Loucy (cell line): Measurements from ENCODE around the gene WFDC2.

Source experiments
- H2AFZ ChIP-seq: fragments of 200-600 bp; sonication (generic); 2 replicates; pipeline ENCODE4 v1.6.0; 2016; ENCODE audit warnings: antibody characterized with exemption, mild to moderate bottlenecking, low read length, moderate library complexity
- H3F3A ChIP-seq: fragments of 200-600 bp; 2 replicates; pipeline ENCODE4 v1.6.0; 2016; ENCODE audit warnings: antibody characterized with exemption, low read depth, mild to moderate bottlenecking
- H3K27me3 ChIP-seq: fragments of 200-600 bp; sonication (generic); 2 replicates; pipeline ENCODE4 v1.6.1; 2014; ENCODE audit warnings: low read length, mild to moderate bottlenecking; ENCODE audit not compliant: insufficient read depth, poor library complexity, severe bottlenecking
- H3K36me3 ChIP-seq: fragments of 200-600 bp; sonication (generic); 2 replicates; pipeline ENCODE4 v1.6.1; 2016; ENCODE audit warnings: low read length; ENCODE audit not compliant: insufficient read depth
- H3K4me1 ChIP-seq: fragments of 200-600 bp; sonication (generic); 2 replicates; pipeline ENCODE4 v1.5.1; 2014; ENCODE audit warnings: low read length, mild to moderate bottlenecking; ENCODE audit not compliant: insufficient read depth, poor library complexity, severe bottlenecking
- H3K4me2 ChIP-seq: fragments of 200-600 bp; sonication (generic); 2 replicates; pipeline ENCODE4 v1.6.0; 2014; ENCODE audit warnings: antibody characterized with exemption, low read length, low read depth, mild to moderate bottlenecking; ENCODE audit not compliant: poor library complexity, severe bottlenecking
- H3K4me3 ChIP-seq: fragments of 200-600 bp; sonication (generic); 2 replicates; pipeline ENCODE4 v1.5.1; 2014; ENCODE audit warnings: low read length, mild to moderate bottlenecking, mixed read lengths; ENCODE audit not compliant: poor library complexity, severe bottlenecking
- H3K79me2 ChIP-seq: fragments of 200-600 bp; sonication (generic); 2 replicates; pipeline ENCODE4 v1.6.1; 2014; ENCODE audit warnings: low read length; ENCODE audit not compliant: insufficient read depth
- H3K9ac ChIP-seq: fragments of 200-600 bp; sonication (generic); 2 replicates; pipeline ENCODE4 v1.6.0; 2014; ENCODE audit warnings: mild to moderate bottlenecking, low read depth, low read length, moderate library complexity; ENCODE audit not compliant: poor library complexity, severe bottlenecking
- H3K9me2 ChIP-seq: fragments of 200-600 bp; sonication (generic); replicated peaks from 2 replicates; pipeline ENCODE4 v1.6.1; 2016; ENCODE audit warnings: low read depth, low read length, mixed read lengths
- H3K9me3 ChIP-seq: fragments of 200-600 bp; sonication (generic); 2 replicates; pipeline ENCODE4 v1.6.1; 2014; ENCODE audit warnings: mild to moderate bottlenecking, antibody characterized with exemption, low read length, low read depth; ENCODE audit not compliant: insufficient read depth
- H4K20me1 ChIP-seq: fragments of 200-600 bp; sonication (generic); 2 replicates; pipeline ENCODE4 v1.6.0; 2014; ENCODE audit warnings: antibody characterized with exemption, low read length, mild to moderate bottlenecking; ENCODE audit not compliant: insufficient read depth, poor library complexity, severe bottlenecking
- CTCF ChIP-seq: fragments of 200-600 bp; sonication (generic); conservative IDR thresholded peaks from 2 replicates; pipeline ENCODE4 v1.5.1; 2014; ENCODE audit warnings: mild to moderate bottlenecking, antibody characterized with exemption, low read length
- EZH2phosphoT487 ChIP-seq: fragments of 200-600 bp; IDR thresholded peaks from 2 replicates; pipeline ENCODE4 v1.6.1; 2018; ENCODE audit warnings: antibody characterized with exemption, mild to moderate bottlenecking, moderate library complexity, borderline replicate concordance

Gene WFDC2

GRCh38 chr20:45467172-45467571 lies 2.4 kb upstream of the WFDC2 start:
- no peaks in the 10 kb centered on the region for H3K9me2 ChIP-seq
- no peak overlapping the region for H3K4me2 ChIP-seq
- no peaks in the 10 kb centered on the region for H3K4me1 ChIP-seq
- no peaks in the 10 kb centered on the region for H3F3A ChIP-seq
- H3K4me3 ChIP-seq: no peak overlapping the region
- TF ChIP-seq EZH2phosphoT487 (no peak), CTCF (no peak)
- H3K27me3 ChIP-seq: no peaks in the 10 kb centered on the region
- H2AFZ ChIP-seq: no peak overlapping the region
- H3K9ac ChIP-seq: no peak overlapping the region
- H3K79me2 ChIP-seq: no peaks in the 10 kb centered on the region
- H3K9me3 ChIP-seq: no peaks in the 10 kb centered on the region
- H3K36me3 ChIP-seq: no peaks in the 10 kb centered on the region
- H4K20me1 ChIP-seq: no peaks in the 10 kb centered on the region

- Histone ChIP-seq H3K9ac (no peak overlapping the region), H3K27me3 (no peaks in the 10 kb centered on the region), H3K9me2 (no peaks in the 10 kb centered on the region), H3F3A (no peaks in the 10 kb centered on the region), H2AFZ (no peak overlapping the region), H4K20me1 (no peaks in the 10 kb centered on the region), H3K36me3 (no peaks in the 10 kb centered on the region), H3K4me3 (no peak overlapping the region), H3K79me2 (no peaks in the 10 kb centered on the region), H3K4me1 (no peaks in the 10 kb centered on the region), H3K4me2 (no peak overlapping the region), H3K9me3 (no peaks in the 10 kb centered on the region)
- TF ChIP-seq EZH2phosphoT487 (no peak), CTCF (no peak)
Observed at GRCh38 chr20:45467861-45468260, 1.7 kb upstream of the WFDC2 start.

- Histone ChIP-seq H3K9ac (no peak overlapping the region), H3K9me3 (no peaks in the 10 kb centered on the region), H3K79me2 (no peaks in the 10 kb centered on the region), H3K36me3 (no peaks in the 10 kb centered on the region), H3F3A (no peaks in the 10 kb centered on the region), H2AFZ (no peak overlapping the region), H4K20me1 (no peaks in the 10 kb centered on the region), H3K27me3 (no peaks in the 10 kb centered on the region), H3K4me3 (no peak overlapping the region), H3K4me2 (no peak overlapping the region), H3K9me2 (no peaks in the 10 kb centered on the region), H3K4me1 (no peaks in the 10 kb centered on the region)
- TF ChIP-seq CTCF: no peak
Observed at GRCh38 chr20:45470262-45470931, 844 bp downstream of the WFDC2 start.
